ENCODE data around the gene BMPR1A.
"Not testable (repeated sequence)": the region's sequence is repeated elsewhere in the genome, so short reads cannot be mapped to it uniquely, and the experiment has no call there.

BMPR1A gene

GRCh38 chr10:86862786-86863483 lies 106.5 kb downstream of the BMPR1A start:
- Histone ChIP-seq H3K27ac (ENCODE audit: poor library complexity, severe bottlenecking) (no peak overlapping the region), H3K4me3 (ENCODE audit: severe bottlenecking) (no peak overlapping the region), H3K27me3 (ENCODE audit: insufficient read depth, poor library complexity, severe bottlenecking) (no peaks in the 10 kb centered on the region), H3K9me3 (ENCODE audit: severe bottlenecking) (no peaks in the 10 kb centered on the region), H3K36me3 (ENCODE audit: low read depth) (no peaks in the 10 kb centered on the region), H3K4me1 (ENCODE audit: insufficient read depth, poor library complexity, severe bottlenecking) (no peaks in the 10 kb centered on the region)
- ATAC-seq (ENCODE audit: low read depth) (no peak), DNase-seq (ENCODE audit: low spot score) (no peak)
- no peak for TF ChIP-seq CTCF (IDR thresholded peaks at IDR 0.05; ENCODE audit: poor library complexity, severe bottlenecking)

GRCh38 chr10:86863484-86863842 lies 107.0 kb downstream of the BMPR1A start:
- Histone ChIP-seq H3K4me1 (ENCODE audit: insufficient read depth, poor library complexity, severe bottlenecking) (no peaks in the 10 kb centered on the region), H3K9me3 (ENCODE audit: severe bottlenecking) (no peaks in the 10 kb centered on the region), H3K36me3 (ENCODE audit: low read depth) (no peaks in the 10 kb centered on the region), H3K27me3 (ENCODE audit: insufficient read depth, poor library complexity, severe bottlenecking) (no peaks in the 10 kb centered on the region), H3K27ac (ENCODE audit: poor library complexity, severe bottlenecking) (no peak overlapping the region), H3K4me3 (ENCODE audit: severe bottlenecking) (no peak overlapping the region)
- ATAC-seq (ENCODE audit: low read depth) (no peak), DNase-seq (ENCODE audit: low spot score) (no peak)
- TF ChIP-seq CTCF (IDR thresholded peaks at IDR 0.05; ENCODE audit: poor library complexity, severe bottlenecking), result no peak

GRCh38 chr10:86865011-86865811 lies 108.8 kb downstream of the BMPR1A start:
- H3K27me3 ChIP-seq (ENCODE audit: insufficient read depth, poor library complexity, severe bottlenecking); DNase-seq (ENCODE audit: low spot score); H3K27ac ChIP-seq (ENCODE audit: poor library complexity, severe bottlenecking); H3K4me1 ChIP-seq (ENCODE audit: insufficient read depth, poor library complexity, severe bottlenecking); ATAC-seq (ENCODE audit: low read depth); H3K4me3 ChIP-seq (ENCODE audit: severe bottlenecking); H3K36me3 ChIP-seq (ENCODE audit: low read depth); H3K9me3 ChIP-seq (ENCODE audit: severe bottlenecking): not testable (repeated sequence)

- DNase-seq (ENCODE audit: low spot score) (no peak), ATAC-seq (ENCODE audit: low read depth) (no peak)
- H3K9me3 ChIP-seq (ENCODE audit: severe bottlenecking), result no peaks in the 10 kb centered on the region
- no peak overlapping the region for H3K4me3 ChIP-seq (ENCODE audit: severe bottlenecking)
- H3K4me1 ChIP-seq (ENCODE audit: insufficient read depth, poor library complexity, severe bottlenecking), result no peaks in the 10 kb centered on the region
- H3K27ac ChIP-seq (ENCODE audit: poor library complexity, severe bottlenecking), result no peak overlapping the region
- TF ChIP-seq CTCF (IDR thresholded peaks at IDR 0.05; ENCODE audit: poor library complexity, severe bottlenecking), result no peak
- H3K36me3 ChIP-seq (ENCODE audit: low read depth), result no peaks in the 10 kb centered on the region
- H3K27me3 ChIP-seq (ENCODE audit: insufficient read depth, poor library complexity, severe bottlenecking), result no peaks in the 10 kb centered on the region
Measured at GRCh38 chr10:86867149-86867548, 110.7 kb downstream of the BMPR1A start.

- TF ChIP-seq CTCF (IDR thresholded peaks at IDR 0.05; ENCODE audit: poor library complexity, severe bottlenecking), result no peak
- Histone ChIP-seq H3K4me1 (ENCODE audit: insufficient read depth, poor library complexity, severe bottlenecking) (no peaks in the 10 kb centered on the region), H3K27me3 (ENCODE audit: insufficient read depth, poor library complexity, severe bottlenecking) (no peaks in the 10 kb centered on the region), H3K36me3 (ENCODE audit: low read depth) (no peaks in the 10 kb centered on the region), H3K27ac (ENCODE audit: poor library complexity, severe bottlenecking) (no peak overlapping the region), H3K4me3 (ENCODE audit: severe bottlenecking) (no peak overlapping the region), H3K9me3 (ENCODE audit: severe bottlenecking) (no peaks in the 10 kb centered on the region)
- no peak for DNase-seq (ENCODE audit: low spot score)
- no peak for ATAC-seq (ENCODE audit: low read depth)
Measured at GRCh38 chr10:86868353-86868752, 111.9 kb downstream of the BMPR1A start.

Measured in RWPE2 (cell line).